OCI-LY1 (cell line): ENCODE data around the gene BTBD17.

Source experiments
- H2AFZ ChIP-seq: fragments of 200-600 bp; sonication (generic), shearing (Covaris generic); 2 replicates; pipeline ENCODE4 v1.6.0; 2014; ENCODE audit warnings: antibody characterized with exemption, mild to moderate bottlenecking, low read length
- H3F3A ChIP-seq: fragments of 200-600 bp; sonication (generic), shearing (Covaris generic); 2 replicates; pipeline ENCODE4 v1.6.0; 2014; ENCODE audit warnings: mild to moderate bottlenecking, antibody characterized with exemption, low read length, moderate library complexity; ENCODE audit not compliant: insufficient read depth
- H3K27ac ChIP-seq: fragments of 200-600 bp; sonication (generic); 2 replicates; pipeline ENCODE4 v1.5.1; 2014; ENCODE audit warnings: low read length, mixed run types, mild to moderate bottlenecking, low read depth; ENCODE audit not compliant: poor library complexity, severe bottlenecking
- H3K27me3 ChIP-seq: fragments of 200-600 bp; sonication (generic); 2 replicates; pipeline ENCODE4 v1.6.0; 2014; ENCODE audit warnings: antibody characterized with exemption, mild to moderate bottlenecking, low read length, moderate library complexity; ENCODE audit not compliant: insufficient read depth
- H3K36me3 ChIP-seq: fragments of 200-600 bp; sonication (generic); 2 replicates; pipeline ENCODE4 v1.6.1; 2014; ENCODE audit warnings: mild to moderate bottlenecking, antibody characterized with exemption, low read length, moderate library complexity, mixed read lengths; ENCODE audit not compliant: insufficient read depth
- H3K4me1 ChIP-seq: fragments of 200-600 bp; sonication (generic); 2 replicates; pipeline ENCODE4 v1.5.1; 2014; ENCODE audit warnings: mild to moderate bottlenecking, low read length, moderate library complexity; ENCODE audit not compliant: insufficient read depth, severe bottlenecking
- H3K4me2 ChIP-seq: fragments of 200-600 bp; sonication (generic), shearing (Covaris generic); 2 replicates; pipeline ENCODE4 v1.6.1; 2014; ENCODE audit warnings: low read length
- H3K4me3 ChIP-seq: fragments of 200-600 bp; sonication (generic); 2 replicates; pipeline ENCODE4 v1.5.1; 2014; ENCODE audit warnings: low read length, low read depth, mild to moderate bottlenecking, mixed read lengths; ENCODE audit not compliant: poor library complexity, severe bottlenecking
- H3K79me2 ChIP-seq: fragments of 200-600 bp; shearing (Covaris generic); 2 replicates; pipeline ENCODE4 v1.6.1; 2016; ENCODE audit warnings: mixed run types, low read length, mixed read lengths; ENCODE audit not compliant: insufficient read depth
- H3K9ac ChIP-seq: fragments of 200-600 bp; sonication (generic), shearing (Covaris generic); 2 replicates; pipeline ENCODE4 v1.6.1; 2014; ENCODE audit warnings: mild to moderate bottlenecking, low read length, mixed read lengths
- H3K9me2 ChIP-seq: fragments of 200-600 bp; sonication (generic), shearing (Covaris generic); 2 replicates; pipeline ENCODE4 v1.6.1; 2014; ENCODE audit warnings: low read depth, mild to moderate bottlenecking, low read length, mixed read lengths
- H3K9me3 ChIP-seq: fragments of 200-600 bp; shearing (Covaris generic); 2 replicates; pipeline ENCODE4 v1.6.1; 2014; ENCODE audit warnings: low read length, mixed read lengths
- H4K20me1 ChIP-seq: fragments of 200-600 bp; sonication (generic), shearing (Covaris generic); 2 replicates; pipeline ENCODE4 v1.6.0; 2016; ENCODE audit warnings: mild to moderate bottlenecking, low read length; ENCODE audit not compliant: insufficient read depth
- EZH2 ChIP-seq: fragments of 200-600 bp; sonication (generic), shearing (Covaris generic); IDR thresholded peaks from 2 replicates; pipeline ENCODE4 v1.8.0; 2017; ENCODE audit warnings: borderline replicate concordance, mixed run types, mild to moderate bottlenecking, antibody characterized with exemption, low read length, moderate library complexity, mixed read lengths
- TF ChIP-seq, protein P1 (sequence below): fragments of 200-600 bp; sonication (generic), shearing (Covaris generic); IDR thresholded peaks from 2 replicates; pipeline ENCODE4 v1.5.1; 2017; ENCODE audit warnings: mild to moderate bottlenecking, antibody characterized with exemption, low read length, moderate library complexity, mixed read lengths

Gene BTBD17

DNA sequence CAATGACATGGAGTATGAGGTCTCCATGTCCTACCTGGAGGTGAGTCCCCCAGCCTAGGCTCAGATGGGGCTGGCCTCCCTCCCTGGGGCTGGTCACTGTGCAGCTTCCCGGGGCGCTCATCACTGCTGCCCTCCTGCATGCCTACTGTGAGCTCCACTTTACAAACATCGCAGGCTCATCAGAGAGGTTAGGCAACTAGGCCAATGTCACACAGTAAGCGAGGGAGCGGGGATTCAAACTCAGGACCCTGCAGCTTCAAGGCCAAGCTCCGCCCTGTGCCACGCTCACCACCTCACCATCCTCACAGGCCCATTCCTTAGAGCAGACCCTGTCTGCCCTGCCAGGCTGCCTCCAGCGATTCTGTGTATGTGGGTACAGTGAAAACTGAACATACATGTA is 18.5 kb downstream of the BTBD17 start:
- no peaks in the 10 kb centered on the region for H3K79me2 ChIP-seq
- H3K4me3 ChIP-seq = no peak overlapping the region
- no peaks in the 10 kb centered on the region for H3K36me3 ChIP-seq
- H3K27ac ChIP-seq = no peak overlapping the region
- no peak overlapping the region for H3K4me2 ChIP-seq
- H2AFZ ChIP-seq = no peak overlapping the region
- H3K9me3 ChIP-seq = no peaks in the 10 kb centered on the region
- no peaks in the 10 kb centered on the region for H3K9me2 ChIP-seq
- no peak for TF ChIP-seq EZH2
- TF ChIP-seq, protein P1, sequence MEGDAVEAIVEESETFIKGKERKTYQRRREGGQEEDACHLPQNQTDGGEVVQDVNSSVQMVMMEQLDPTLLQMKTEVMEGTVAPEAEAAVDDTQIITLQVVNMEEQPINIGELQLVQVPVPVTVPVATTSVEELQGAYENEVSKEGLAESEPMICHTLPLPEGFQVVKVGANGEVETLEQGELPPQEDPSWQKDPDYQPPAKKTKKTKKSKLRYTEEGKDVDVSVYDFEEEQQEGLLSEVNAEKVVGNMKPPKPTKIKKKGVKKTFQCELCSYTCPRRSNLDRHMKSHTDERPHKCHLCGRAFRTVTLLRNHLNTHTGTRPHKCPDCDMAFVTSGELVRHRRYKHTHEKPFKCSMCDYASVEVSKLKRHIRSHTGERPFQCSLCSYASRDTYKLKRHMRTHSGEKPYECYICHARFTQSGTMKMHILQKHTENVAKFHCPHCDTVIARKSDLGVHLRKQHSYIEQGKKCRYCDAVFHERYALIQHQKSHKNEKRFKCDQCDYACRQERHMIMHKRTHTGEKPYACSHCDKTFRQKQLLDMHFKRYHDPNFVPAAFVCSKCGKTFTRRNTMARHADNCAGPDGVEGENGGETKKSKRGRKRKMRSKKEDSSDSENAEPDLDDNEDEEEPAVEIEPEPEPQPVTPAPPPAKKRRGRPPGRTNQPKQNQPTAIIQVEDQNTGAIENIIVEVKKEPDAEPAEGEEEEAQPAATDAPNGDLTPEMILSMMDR = no peak
- H4K20me1 ChIP-seq = no peaks in the 10 kb centered on the region
- H3K4me1 ChIP-seq = no peaks in the 10 kb centered on the region
- no peaks in the 10 kb centered on the region for H3F3A ChIP-seq
- 0 out of 2 replicates have a peak, but pooled peaks cover 2% of the 10 kb centered on the region for H3K27me3 ChIP-seq
- H3K9ac ChIP-seq = no peak overlapping the region

DNA sequence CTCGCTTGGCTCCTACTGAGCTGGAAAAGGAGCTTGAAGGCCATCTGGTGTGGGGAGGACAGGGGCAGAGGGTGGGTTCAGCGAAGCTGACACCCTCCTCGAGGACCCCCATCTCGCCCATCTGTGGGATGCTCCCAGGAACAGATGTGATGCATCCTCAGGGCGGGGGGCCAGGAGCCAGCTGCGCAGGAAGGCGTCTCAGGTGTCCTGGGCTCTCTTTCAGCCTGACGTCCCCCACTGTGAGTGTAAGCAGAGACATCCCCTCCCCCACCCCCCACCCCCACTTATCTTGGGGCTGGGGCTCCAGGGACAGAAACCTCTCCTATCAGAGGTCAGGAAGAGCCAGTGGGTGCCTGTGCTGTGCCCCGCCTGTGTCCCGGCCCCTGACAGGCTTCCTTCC is 19.4 kb downstream of the BTBD17 start:
- Histone ChIP-seq H3F3A (no peaks in the 10 kb centered on the region), H3K79me2 (no peaks in the 10 kb centered on the region), H3K27me3 (0 out of 2 replicates have a peak, but pooled peaks cover 2% of the 10 kb centered on the region), H3K9ac (no peak overlapping the region), H3K27ac (no peak overlapping the region), H3K4me3 (no peak overlapping the region), H3K9me2 (no peaks in the 10 kb centered on the region), H4K20me1 (no peaks in the 10 kb centered on the region), H2AFZ (no peak overlapping the region), H3K4me1 (no peaks in the 10 kb centered on the region), H3K9me3 (no peaks in the 10 kb centered on the region), H3K36me3 (no peaks in the 10 kb centered on the region), H3K4me2 (no peak overlapping the region)
- TF ChIP-seq, protein P1 = no peak
- TF ChIP-seq EZH2 = no peak

DNA sequence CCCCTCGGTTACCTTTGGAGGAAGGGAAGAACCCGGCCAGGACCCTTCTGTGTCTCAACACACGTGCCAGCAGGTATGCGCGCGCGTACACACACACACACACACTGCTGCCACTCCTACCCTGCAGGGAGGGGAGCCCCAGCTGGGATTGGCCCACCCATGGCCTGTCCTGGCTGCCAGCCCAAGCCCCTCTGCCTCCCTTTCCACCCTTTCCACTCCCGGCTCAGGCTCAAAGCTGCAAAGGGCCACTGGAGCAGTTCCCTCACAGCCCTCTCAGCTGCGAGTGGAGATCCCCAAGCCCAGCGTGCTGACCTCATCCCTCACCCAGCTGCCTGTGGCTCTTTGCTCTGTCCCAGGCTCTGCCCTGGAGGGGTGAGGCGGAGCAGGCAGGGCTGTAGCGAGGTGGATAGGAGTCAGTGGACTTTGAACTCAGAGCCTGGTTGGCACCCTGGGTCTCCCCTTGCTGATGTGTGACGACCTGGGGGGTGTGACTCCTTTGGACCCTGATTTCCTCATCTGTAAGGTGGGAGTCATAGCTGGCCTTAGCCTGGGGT is 21.1 kb downstream of the BTBD17 start:
- TF ChIP-seq EZH2 = no peak
- TF ChIP-seq, protein P1 = no peak

More for the DNA sequence above, 21.1 kb downstream of the BTBD17 start:
- Histone ChIP-seq H2AFZ (no peak overlapping the region), H3K4me1 (no peaks in the 10 kb centered on the region), H3K36me3 (no peaks in the 10 kb centered on the region), H3K4me3 (no peak overlapping the region), H3K9me3 (no peaks in the 10 kb centered on the region), H3K4me2 (no peak overlapping the region), H3K9ac (no peak overlapping the region), H4K20me1 (no peaks in the 10 kb centered on the region), H3K9me2 (no peaks in the 10 kb centered on the region), H3K27ac (no peak overlapping the region), H3K79me2 (no peaks in the 10 kb centered on the region), H3K27me3 (0 out of 2 replicates have a peak, but pooled peaks cover 2% of the 10 kb centered on the region), H3F3A (no peaks in the 10 kb centered on the region)
